Measurements from ENCODE around the gene CAPN12.

DNA sequence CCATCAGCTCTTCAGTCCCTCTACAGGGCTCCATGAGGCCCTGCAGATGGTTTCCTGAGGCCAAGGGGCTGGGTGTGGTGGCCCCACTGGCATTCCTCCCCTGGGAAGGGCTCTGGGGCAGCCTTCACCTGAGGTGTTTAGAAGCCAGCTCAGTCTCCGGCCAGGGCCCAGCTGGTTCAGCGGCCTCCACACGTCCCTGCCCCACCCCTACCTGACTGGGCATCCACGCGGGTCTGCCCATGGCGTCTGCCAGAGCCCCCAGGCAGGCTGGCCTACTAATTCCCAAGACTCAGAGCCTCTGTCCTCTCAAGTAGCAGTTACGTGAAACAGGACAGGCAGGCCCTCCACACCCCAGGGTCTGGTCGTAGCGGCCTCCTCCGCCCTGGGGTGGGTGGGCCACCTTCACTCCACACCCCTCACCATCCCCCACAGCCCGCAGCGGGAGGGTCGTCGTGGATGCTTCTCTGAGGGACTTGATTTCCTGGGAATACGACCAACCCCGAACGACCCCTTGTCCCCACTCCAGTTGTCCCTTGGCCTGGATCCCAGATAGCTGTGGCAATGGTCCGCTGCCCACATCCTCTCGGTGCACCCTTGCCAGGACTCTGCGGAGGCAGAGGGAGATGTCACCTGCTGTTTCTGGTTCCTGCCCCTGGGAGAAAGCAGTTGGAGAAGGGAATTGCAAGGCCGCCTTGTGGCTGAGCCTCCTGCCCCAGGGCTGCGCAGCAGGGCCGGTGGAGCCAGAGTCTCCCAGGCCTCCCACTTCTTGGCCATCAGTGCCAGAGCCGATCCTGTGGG lies 24.3 kb downstream of the CAPN12 start:
- TF ChIP-seq, protein P1, sequence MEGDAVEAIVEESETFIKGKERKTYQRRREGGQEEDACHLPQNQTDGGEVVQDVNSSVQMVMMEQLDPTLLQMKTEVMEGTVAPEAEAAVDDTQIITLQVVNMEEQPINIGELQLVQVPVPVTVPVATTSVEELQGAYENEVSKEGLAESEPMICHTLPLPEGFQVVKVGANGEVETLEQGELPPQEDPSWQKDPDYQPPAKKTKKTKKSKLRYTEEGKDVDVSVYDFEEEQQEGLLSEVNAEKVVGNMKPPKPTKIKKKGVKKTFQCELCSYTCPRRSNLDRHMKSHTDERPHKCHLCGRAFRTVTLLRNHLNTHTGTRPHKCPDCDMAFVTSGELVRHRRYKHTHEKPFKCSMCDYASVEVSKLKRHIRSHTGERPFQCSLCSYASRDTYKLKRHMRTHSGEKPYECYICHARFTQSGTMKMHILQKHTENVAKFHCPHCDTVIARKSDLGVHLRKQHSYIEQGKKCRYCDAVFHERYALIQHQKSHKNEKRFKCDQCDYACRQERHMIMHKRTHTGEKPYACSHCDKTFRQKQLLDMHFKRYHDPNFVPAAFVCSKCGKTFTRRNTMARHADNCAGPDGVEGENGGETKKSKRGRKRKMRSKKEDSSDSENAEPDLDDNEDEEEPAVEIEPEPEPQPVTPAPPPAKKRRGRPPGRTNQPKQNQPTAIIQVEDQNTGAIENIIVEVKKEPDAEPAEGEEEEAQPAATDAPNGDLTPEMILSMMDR (IDR thresholded peaks at IDR 0.05), result no peak
- no peak for TF ChIP-seq POLR2A (IDR thresholded peaks at IDR 0.05)
